ENCODE results near the gene GNAQ. TPM values are rescaled to one million over a fixed set of nuclear protein-coding genes. Genes with fewer than 3 reads are reported as not detected.
"Not testable (repeated sequence)": the region's sequence is repeated elsewhere in the genome, so short reads cannot be mapped to it uniquely, and the experiment has no call there.

GNAQ gene
- total and polyA plus RNA-seq, 4 donors: 24.6 to 86.2 (median 51.4) TPM

DNA sequence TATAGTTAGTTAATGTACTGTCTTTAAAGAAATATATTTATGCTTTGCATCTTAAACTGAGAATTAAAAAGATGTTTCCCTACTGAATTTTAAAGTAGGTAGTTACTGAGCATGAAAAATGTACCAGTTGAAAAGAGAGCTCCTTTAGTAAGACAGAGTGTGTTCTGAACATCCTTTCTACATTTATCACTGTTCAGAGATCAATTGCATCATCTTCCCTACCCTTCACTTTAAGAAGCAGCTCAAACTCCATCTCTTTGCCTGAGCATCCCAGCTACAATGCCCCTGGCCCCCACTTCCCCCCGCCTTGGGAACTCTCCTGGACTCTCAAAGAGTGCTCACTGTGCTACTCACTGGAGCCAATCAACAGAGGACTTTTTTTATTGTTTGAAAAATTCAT is 164.7 kb downstream of the GNAQ start:
- 88 to 97% methylated on average over 1 of the region's 1 CpG for WGBS, 2 donors
- H3K4me1 ChIP-seq (ENCODE audit: control insufficient read depth in 5 of 5, insufficient read depth in 5 of 5, low read length in 5 of 5): peaks cover 0 to 5% (median 0%) of the 10 kb centered on the region in 5 donors
- peaks cover 0 to 2% (median 0%) of the 10 kb centered on the region in 4 donors for H3K9me3 ChIP-seq (ENCODE audit: control insufficient read depth in 4 of 4, insufficient read depth in 3 of 4, low read length in 3 of 4)
- H3K9ac ChIP-seq (ENCODE audit: insufficient read depth in 1 of 2, low read length in 2 of 2): no peak overlapping the region
- ATAC-seq (ENCODE audit: insufficient read depth, low FRiP score) (no peak), DNase-seq (no peak)
- H3K27ac ChIP-seq (ENCODE audit: low read depth in 1 of 2, low read length in 1 of 2): no peak overlapping the region
- H3K4me3 ChIP-seq: no peak overlapping the region
- H3K27me3 ChIP-seq (ENCODE audit: control insufficient read depth in 3 of 3, insufficient read depth in 3 of 3, low read length in 2 of 3): no peaks in the 10 kb centered on the region
- TF ChIP-seq, protein P1, sequence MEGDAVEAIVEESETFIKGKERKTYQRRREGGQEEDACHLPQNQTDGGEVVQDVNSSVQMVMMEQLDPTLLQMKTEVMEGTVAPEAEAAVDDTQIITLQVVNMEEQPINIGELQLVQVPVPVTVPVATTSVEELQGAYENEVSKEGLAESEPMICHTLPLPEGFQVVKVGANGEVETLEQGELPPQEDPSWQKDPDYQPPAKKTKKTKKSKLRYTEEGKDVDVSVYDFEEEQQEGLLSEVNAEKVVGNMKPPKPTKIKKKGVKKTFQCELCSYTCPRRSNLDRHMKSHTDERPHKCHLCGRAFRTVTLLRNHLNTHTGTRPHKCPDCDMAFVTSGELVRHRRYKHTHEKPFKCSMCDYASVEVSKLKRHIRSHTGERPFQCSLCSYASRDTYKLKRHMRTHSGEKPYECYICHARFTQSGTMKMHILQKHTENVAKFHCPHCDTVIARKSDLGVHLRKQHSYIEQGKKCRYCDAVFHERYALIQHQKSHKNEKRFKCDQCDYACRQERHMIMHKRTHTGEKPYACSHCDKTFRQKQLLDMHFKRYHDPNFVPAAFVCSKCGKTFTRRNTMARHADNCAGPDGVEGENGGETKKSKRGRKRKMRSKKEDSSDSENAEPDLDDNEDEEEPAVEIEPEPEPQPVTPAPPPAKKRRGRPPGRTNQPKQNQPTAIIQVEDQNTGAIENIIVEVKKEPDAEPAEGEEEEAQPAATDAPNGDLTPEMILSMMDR (IDR thresholded peaks at IDR 0.05; ENCODE audit: control extremely low read depth, extremely low read depth): no peak
- H3K36me3 ChIP-seq (ENCODE audit: control insufficient read depth in 4 of 4, insufficient read depth in 4 of 4, low read length in 4 of 4): peaks cover 0 to 8% (median 3%) of the 10 kb centered on the region in 4 donors

DNA sequence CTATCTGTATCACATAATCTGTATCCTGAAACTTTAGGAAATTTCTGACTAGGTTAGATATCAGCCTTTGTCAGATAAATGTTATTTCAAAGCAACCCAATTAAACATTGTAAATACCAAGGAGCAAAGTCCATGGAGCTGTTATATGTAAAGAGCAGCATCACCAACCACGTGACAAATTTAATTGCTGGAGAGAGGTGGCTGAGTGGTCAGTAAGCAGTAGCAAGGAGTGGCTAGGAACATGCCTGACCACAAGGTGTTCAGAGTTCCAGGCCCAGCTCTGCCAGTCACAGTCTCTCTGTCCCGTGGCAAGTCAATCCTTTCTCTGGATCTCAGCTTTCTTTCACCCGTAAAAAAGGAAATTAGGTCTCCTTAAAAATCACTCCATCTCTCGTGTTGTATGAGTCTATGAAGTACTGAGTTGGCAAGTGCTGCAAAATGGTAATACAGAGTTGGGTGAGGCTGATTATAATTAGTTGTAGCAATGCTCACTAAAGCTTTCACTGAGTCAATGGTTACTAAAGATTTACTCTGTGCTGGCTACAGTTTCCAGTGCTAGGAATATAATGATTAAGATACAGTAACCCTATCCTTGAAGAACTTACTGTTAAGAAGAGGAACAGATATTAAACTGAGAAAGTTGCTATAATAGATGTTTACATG is 166.1 kb downstream of the GNAQ start:
- H3K27ac ChIP-seq (ENCODE audit: low read depth in 1 of 2, low read length in 1 of 2): peak overlapping the region in 1 of 2 donors; percentile 13
- DNase-seq: no peak
- no peak for ATAC-seq (ENCODE audit: insufficient read depth, low FRiP score)

DNA sequence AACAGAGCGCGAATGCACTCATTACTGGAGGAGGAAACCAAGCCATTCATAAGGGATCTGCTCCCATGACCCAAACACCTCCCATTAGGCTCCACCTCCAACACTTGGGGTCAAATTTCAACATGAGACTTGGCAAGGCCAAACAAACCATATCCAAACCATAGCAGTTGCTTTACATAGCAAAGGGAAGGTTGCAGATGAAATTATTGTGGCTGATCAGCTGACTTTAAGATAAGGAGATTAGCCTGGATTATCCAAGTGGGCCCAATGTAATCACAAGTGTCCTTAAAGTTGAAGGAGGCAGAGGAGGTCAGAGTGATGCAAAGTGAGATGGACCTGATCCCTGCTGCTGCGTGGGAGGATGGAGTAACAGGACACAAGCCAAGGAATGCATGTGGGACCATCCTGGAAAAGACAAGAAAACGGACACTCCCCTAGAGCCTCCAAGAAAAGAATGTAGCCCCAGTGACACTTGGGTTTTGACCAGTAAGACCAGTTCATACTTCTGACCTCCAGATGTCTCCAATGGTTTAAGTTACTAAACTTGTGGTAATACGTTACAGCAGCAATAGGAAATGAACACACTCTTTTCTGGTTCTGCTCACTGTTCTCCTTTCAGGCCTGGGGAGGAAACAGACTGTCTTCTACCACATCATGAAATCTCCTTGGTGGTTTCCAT is 167.3 kb downstream of the GNAQ start:
- Histone ChIP-seq H3K36me3 (ENCODE audit: control insufficient read depth in 4 of 4, insufficient read depth in 4 of 4, low read length in 4 of 4) (peaks cover 0 to 8% (median 4%) of the 10 kb centered on the region in 4 donors), H3K4me3 (no peak overlapping the region), H3K27me3 (ENCODE audit: control insufficient read depth in 3 of 3, insufficient read depth in 3 of 3, low read length in 2 of 3) (no peaks in the 10 kb centered on the region), H3K4me1 (ENCODE audit: control insufficient read depth in 5 of 5, insufficient read depth in 5 of 5, low read length in 5 of 5) (peaks cover 0 to 9% (median 0%) of the 10 kb centered on the region in 5 donors), H3K9ac (ENCODE audit: insufficient read depth in 1 of 2, low read length in 2 of 2) (no peak overlapping the region), H3K9me3 (ENCODE audit: control insufficient read depth in 4 of 4, insufficient read depth in 3 of 4, low read length in 3 of 4) (peaks cover 0 to 2% (median 0%) of the 10 kb centered on the region in 4 donors), H3K27ac (ENCODE audit: low read depth in 1 of 2, low read length in 1 of 2) (peak overlapping the region in 1 of 2 donors; percentile 59)
- ATAC-seq (ENCODE audit: insufficient read depth, low FRiP score): peak; percentile 58
- no peak for DNase-seq
- TF ChIP-seq, protein P1 (IDR thresholded peaks at IDR 0.05; ENCODE audit: control extremely low read depth, extremely low read depth): no peak
- 39 to 84% methylated on average over 5 of the region's 5 CpGs for WGBS, 2 donors

More for the DNA sequence above, 166.1 kb downstream of the GNAQ start:
- Histone ChIP-seq H3K27me3 (ENCODE audit: control insufficient read depth in 3 of 3, insufficient read depth in 3 of 3, low read length in 2 of 3) (no peaks in the 10 kb centered on the region), H3K4me1 (ENCODE audit: control insufficient read depth in 5 of 5, insufficient read depth in 5 of 5, low read length in 5 of 5) (peaks cover 0 to 5% (median 0%) of the 10 kb centered on the region in 5 donors), H3K9ac (ENCODE audit: insufficient read depth in 1 of 2, low read length in 2 of 2) (no peak overlapping the region), H3K4me3 (no peak overlapping the region), H3K9me3 (ENCODE audit: control insufficient read depth in 4 of 4, insufficient read depth in 3 of 4, low read length in 3 of 4) (peaks cover 0 to 2% (median 0%) of the 10 kb centered on the region in 4 donors), H3K36me3 (ENCODE audit: control insufficient read depth in 4 of 4, insufficient read depth in 4 of 4, low read length in 4 of 4) (peaks cover 0 to 8% (median 4%) of the 10 kb centered on the region in 4 donors)
- 61 to 76% methylated on average over 4 of the region's 4 CpGs for WGBS, 2 donors
- TF ChIP-seq, protein P1 (IDR thresholded peaks at IDR 0.05; ENCODE audit: control extremely low read depth, extremely low read depth): no peak

DNA sequence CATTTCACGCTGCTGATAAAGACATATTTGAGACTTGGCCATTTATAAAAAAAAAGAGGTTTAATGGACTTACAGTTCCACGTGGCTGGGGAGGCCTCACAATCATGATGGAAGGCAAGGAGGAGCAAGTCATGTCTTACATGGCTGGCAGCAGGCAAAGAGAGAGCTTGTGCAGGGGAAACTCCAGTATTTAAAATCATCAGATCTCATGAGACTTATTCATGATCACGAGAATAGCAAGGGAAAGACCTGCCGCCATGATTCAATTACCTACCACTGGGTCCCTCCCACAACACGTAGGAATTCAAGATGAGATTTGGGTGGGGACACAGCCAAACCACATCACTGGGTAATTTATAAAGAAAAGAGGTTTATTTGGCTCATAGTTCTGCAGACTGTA is 168.0 kb downstream of the GNAQ start:
- not testable (repeated sequence) for H3K27ac ChIP-seq (ENCODE audit: low read depth in 1 of 2, low read length in 1 of 2); DNase-seq; H3K36me3 ChIP-seq (ENCODE audit: control insufficient read depth in 4 of 4, insufficient read depth in 4 of 4, low read length in 4 of 4); H3K9ac ChIP-seq (ENCODE audit: insufficient read depth in 1 of 2, low read length in 2 of 2); H3K4me3 ChIP-seq; H3K27me3 ChIP-seq (ENCODE audit: control insufficient read depth in 3 of 3, insufficient read depth in 3 of 3, low read length in 2 of 3); ATAC-seq (ENCODE audit: insufficient read depth, low FRiP score); H3K4me1 ChIP-seq (ENCODE audit: control insufficient read depth in 5 of 5, insufficient read depth in 5 of 5, low read length in 5 of 5); H3K9me3 ChIP-seq (ENCODE audit: control insufficient read depth in 4 of 4, insufficient read depth in 3 of 4, low read length in 3 of 4)
- WGBS, 2 donors: 97% methylated on average over 5 of the region's 5 CpGs

DNA sequence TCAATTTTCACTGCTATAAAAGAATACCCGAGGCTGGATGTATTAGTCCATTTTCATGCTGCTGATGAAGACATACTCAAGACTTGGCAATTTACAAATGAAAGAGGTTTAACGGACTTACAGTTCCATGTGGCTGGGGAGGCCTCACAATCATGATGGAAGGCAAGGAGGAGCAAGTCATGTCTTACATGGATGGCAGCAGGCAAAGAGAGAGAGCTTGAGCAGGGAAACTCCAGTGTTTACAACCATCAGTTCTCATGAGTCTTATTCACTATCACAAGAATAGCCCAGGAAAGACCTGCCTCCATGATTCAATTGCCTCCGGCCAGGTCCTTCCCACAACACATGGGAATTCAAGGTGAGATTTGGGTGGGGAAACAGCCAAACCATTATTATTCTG is 170.7 kb downstream of the GNAQ start:
- peaks cover 0 to 11% (median 5%) of the 10 kb centered on the region in 4 donors for H3K36me3 ChIP-seq (ENCODE audit: control insufficient read depth in 4 of 4, insufficient read depth in 4 of 4, low read length in 4 of 4)
- not testable (repeated sequence) for ATAC-seq (ENCODE audit: insufficient read depth, low FRiP score); DNase-seq; H3K27ac ChIP-seq (ENCODE audit: low read depth in 1 of 2, low read length in 1 of 2); H3K9ac ChIP-seq (ENCODE audit: insufficient read depth in 1 of 2, low read length in 2 of 2); H3K4me3 ChIP-seq; H3K27me3 ChIP-seq (ENCODE audit: control insufficient read depth in 3 of 3, insufficient read depth in 3 of 3, low read length in 2 of 3); H3K9me3 ChIP-seq (ENCODE audit: control insufficient read depth in 4 of 4, insufficient read depth in 3 of 4, low read length in 3 of 4)
- 91 to 99% methylated on average over 3 of the region's 3 CpGs for WGBS, 2 donors
- H3K4me1 ChIP-seq (ENCODE audit: control insufficient read depth in 5 of 5, insufficient read depth in 5 of 5, low read length in 5 of 5): peaks cover 0 to 11% (median 3%) of the 10 kb centered on the region in 5 donors
